Thyroid gland (tissue), 4 donors: ENCODE measurements around the gene GPC6.

Experiments used
- POLR2A ChIP-seq, 2 donors: fragments of 450-650 bp; IDR thresholded peaks; one replicate each; pipeline ENCODE4 v1.6.1; 2017; ENCODE audit warnings: antibody characterized with exemption in 2 of 2, mild to moderate bottlenecking in 2 of 2, moderate library complexity in 1 of 2
- TF ChIP-seq, protein P1 (sequence below), 6 experiments: fragments of 200-600 bp in 3 of 6; fragments of 450-650 bp in 3 of 6; sonication (generic) in 3 of 6; IDR thresholded peaks; one replicate each; pipeline ENCODE4 v1.5.1; 2016 to 2019; ENCODE audit warnings: antibody characterized with exemption in 6 of 6, mild to moderate bottlenecking in 2 of 6, inconsistent platforms in 1 of 6, moderate library complexity in 1 of 6

DNA sequence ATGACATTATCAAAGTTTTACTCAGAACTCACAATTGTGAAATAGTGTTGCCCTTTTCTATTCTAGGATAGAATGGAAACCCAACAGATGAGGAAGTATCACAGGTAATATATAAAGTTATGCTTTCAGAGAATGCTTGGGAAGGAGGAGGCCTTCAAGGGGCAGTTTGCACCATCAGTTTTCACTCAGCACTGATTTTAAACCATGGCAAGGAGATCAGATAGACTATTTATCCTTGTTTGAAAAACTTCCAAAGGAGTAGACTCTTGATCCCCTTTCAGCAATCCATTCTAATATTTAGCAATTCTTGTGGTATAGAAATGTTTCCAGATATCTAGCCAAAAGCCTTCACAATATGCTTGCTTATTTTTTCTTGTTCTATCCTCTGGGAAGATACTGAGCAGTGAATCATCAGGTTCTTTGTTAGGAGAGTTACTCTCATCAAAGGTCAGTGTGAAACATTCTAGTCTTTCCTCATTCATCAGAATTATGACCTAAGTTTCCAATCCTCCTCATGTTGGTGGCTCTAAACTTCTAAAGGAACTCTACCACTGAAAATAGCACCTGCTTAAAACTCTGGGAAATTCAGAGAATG lies 3.8 kb downstream of the GPC6 start:
- TF ChIP-seq, protein P1, sequence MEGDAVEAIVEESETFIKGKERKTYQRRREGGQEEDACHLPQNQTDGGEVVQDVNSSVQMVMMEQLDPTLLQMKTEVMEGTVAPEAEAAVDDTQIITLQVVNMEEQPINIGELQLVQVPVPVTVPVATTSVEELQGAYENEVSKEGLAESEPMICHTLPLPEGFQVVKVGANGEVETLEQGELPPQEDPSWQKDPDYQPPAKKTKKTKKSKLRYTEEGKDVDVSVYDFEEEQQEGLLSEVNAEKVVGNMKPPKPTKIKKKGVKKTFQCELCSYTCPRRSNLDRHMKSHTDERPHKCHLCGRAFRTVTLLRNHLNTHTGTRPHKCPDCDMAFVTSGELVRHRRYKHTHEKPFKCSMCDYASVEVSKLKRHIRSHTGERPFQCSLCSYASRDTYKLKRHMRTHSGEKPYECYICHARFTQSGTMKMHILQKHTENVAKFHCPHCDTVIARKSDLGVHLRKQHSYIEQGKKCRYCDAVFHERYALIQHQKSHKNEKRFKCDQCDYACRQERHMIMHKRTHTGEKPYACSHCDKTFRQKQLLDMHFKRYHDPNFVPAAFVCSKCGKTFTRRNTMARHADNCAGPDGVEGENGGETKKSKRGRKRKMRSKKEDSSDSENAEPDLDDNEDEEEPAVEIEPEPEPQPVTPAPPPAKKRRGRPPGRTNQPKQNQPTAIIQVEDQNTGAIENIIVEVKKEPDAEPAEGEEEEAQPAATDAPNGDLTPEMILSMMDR (IDR thresholded peaks at IDR 0.05): no peak
- no peak for TF ChIP-seq POLR2A (IDR thresholded peaks at IDR 0.05)
